Neural progenitor cell (in vitro differentiated cells): ENCODE data around the gene GNG3.

ENCODE experiments used
- EZH2phosphoT487 ChIP-seq: fragments of 200-600 bp; sonication (generic); IDR thresholded peaks from 2 replicates; pipeline ENCODE4 v1.6.1; 2017; ENCODE audit warnings: antibody characterized with exemption
- TF ChIP-seq, protein P1 (sequence below): fragments of 200-600 bp; sonication (generic); IDR thresholded peaks from 2 replicates; pipeline ENCODE4 v1.5.1; 2017; ENCODE audit warnings: antibody characterized with exemption, mild to moderate bottlenecking

DNA sequence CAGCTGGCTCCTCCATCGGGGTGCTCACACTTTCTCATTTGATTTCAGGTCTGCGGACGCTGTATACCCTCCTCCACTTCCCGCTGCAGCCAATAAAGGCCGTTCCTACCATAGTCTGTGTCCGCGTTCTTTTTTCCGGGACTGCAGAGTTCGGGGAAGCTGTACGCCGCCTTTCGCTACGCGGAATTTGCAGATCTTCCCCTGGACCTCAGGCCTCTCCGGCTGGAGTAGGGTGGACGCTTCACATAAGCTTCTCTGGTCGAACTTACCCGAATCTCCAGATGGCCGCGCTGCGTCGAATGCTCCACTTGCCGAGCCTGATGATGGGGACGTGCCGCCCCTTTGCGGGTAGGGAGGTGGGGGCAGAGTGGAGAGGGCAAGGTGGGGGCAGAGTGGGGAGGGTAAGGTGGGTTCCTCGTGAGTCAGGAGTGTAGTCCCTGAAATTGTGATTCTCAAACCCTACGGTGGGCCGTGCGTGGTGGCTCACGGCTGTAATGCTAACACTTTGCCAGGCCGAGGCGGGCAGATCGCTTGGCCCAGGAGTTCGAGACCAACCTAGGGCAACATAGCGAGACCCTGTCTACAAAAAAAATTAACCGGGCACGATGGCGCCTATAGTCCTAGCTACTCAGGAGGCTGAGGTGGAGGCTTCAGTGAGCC lies 41.7 kb upstream of the GNG3 start:
- TF ChIP-seq, protein P1, sequence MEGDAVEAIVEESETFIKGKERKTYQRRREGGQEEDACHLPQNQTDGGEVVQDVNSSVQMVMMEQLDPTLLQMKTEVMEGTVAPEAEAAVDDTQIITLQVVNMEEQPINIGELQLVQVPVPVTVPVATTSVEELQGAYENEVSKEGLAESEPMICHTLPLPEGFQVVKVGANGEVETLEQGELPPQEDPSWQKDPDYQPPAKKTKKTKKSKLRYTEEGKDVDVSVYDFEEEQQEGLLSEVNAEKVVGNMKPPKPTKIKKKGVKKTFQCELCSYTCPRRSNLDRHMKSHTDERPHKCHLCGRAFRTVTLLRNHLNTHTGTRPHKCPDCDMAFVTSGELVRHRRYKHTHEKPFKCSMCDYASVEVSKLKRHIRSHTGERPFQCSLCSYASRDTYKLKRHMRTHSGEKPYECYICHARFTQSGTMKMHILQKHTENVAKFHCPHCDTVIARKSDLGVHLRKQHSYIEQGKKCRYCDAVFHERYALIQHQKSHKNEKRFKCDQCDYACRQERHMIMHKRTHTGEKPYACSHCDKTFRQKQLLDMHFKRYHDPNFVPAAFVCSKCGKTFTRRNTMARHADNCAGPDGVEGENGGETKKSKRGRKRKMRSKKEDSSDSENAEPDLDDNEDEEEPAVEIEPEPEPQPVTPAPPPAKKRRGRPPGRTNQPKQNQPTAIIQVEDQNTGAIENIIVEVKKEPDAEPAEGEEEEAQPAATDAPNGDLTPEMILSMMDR = no peak
- TF ChIP-seq EZH2phosphoT487 = no peak
